Spleen (tissue), 7 donors: ENCODE data around the gene AGK.

Source experiments
- POLR2A ChIP-seq, 3 donors: fragments of 450-650 bp; IDR thresholded peaks; one replicate each; pipeline ENCODE4 v1.5.1; 2017; ENCODE audit warnings: antibody characterized with exemption in 3 of 3, mild to moderate bottlenecking in 1 of 3
- POLR2AphosphoS5 ChIP-seq, 3 donors: sonication (generic); formaldehyde crosslinking; IDR thresholded peaks; one replicate each; pipeline ENCODE4 v1.5.1; 2017; ENCODE audit warnings: antibody characterized with exemption in 3 of 3
- TF ChIP-seq, protein P1 (sequence below), 11 experiments: fragments of 200-600 bp in 7 of 11; fragments of 450-650 bp in 4 of 11; sonication (generic) in 4 of 11; IDR thresholded peaks in 8 of 11; conservative IDR thresholded peaks in 3 of 11; 1 replicate in 7 of 11; 2 replicates in 4 of 11; pipeline versions ENCODE4 v1.4.0 to v1.8.0; 2016 to 2021; ENCODE audit warnings: antibody characterized with exemption in 11 of 11, inconsistent platforms in 4 of 11, mild to moderate bottlenecking in 1 of 11
- donor health status: DM: no; HTN: no; CAD: no; lungs with moderate emphysema.
- donor health status: DM: no; HTN: no; CAD: no.
- donor health status: DM: no; HTN: no; CAD: no.

DNA sequence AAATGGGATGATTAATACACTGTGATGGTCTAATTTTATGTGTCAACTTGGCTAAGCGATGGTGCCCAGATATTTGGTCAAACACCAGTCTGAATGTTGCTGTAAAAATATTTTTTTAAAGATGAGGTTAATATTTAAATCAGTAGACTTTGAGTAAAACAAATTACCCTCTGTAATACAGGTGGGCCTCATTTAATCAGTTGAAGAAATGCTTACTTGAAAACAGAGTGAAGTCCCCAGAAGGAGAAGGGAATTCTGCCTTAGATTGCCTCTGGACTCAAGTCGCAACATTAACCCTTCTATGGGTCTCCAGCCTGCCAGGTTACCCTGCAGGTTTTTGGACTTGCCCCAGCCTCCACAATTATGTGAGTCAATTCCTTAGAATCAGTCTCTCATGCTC, 49.8 kb upstream of the AGK start:
- TF ChIP-seq, protein P1, sequence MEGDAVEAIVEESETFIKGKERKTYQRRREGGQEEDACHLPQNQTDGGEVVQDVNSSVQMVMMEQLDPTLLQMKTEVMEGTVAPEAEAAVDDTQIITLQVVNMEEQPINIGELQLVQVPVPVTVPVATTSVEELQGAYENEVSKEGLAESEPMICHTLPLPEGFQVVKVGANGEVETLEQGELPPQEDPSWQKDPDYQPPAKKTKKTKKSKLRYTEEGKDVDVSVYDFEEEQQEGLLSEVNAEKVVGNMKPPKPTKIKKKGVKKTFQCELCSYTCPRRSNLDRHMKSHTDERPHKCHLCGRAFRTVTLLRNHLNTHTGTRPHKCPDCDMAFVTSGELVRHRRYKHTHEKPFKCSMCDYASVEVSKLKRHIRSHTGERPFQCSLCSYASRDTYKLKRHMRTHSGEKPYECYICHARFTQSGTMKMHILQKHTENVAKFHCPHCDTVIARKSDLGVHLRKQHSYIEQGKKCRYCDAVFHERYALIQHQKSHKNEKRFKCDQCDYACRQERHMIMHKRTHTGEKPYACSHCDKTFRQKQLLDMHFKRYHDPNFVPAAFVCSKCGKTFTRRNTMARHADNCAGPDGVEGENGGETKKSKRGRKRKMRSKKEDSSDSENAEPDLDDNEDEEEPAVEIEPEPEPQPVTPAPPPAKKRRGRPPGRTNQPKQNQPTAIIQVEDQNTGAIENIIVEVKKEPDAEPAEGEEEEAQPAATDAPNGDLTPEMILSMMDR (IDR thresholded peaks at IDR 0.05 in 8 of 11, conservative IDR thresholded peaks at IDR 0.05 in 3 of 11), result no peak
- TF ChIP-seq POLR2A (IDR thresholded peaks at IDR 0.05), result no peak
- TF ChIP-seq POLR2AphosphoS5 (IDR thresholded peaks at IDR 0.05), result no peak
